Parathyroid adenoma (tissue), 2 donors: ENCODE data around the gene SPTBN1.

Experiments
- H2AFZ ChIP-seq: fragments of 300-600 bp; sonication (generic); one replicate; pipeline ENCODE4 v1.7.0; 2017; ENCODE audit warnings: antibody characterized with exemption, mild to moderate bottlenecking
- H3K27ac ChIP-seq: fragments of 300-600 bp; sonication (generic); one replicate; pipeline ENCODE4 v1.7.0; 2017
- H3K27me3 ChIP-seq: fragments of 300-600 bp; sonication (generic); one replicate; pipeline ENCODE4 v1.7.0; 2017; ENCODE audit warnings: low read length; ENCODE audit not compliant: control insufficient read depth, insufficient read depth
- H3K36me3 ChIP-seq: fragments of 300-600 bp; sonication (generic); one replicate; pipeline ENCODE4 v1.7.0; 2017; ENCODE audit warnings: low read length; ENCODE audit not compliant: control insufficient read depth, insufficient read depth
- H3K4me1 ChIP-seq: fragments of 300-600 bp; sonication (generic); one replicate; pipeline ENCODE4 v1.7.0; 2017; ENCODE audit warnings: control low read depth
- H3K4me2 ChIP-seq: fragments of 300-600 bp; sonication (generic); one replicate; pipeline ENCODE4 v1.7.0; 2017; ENCODE audit warnings: low read length
- H3K4me3 ChIP-seq: fragments of 300-600 bp; sonication (generic); one replicate; pipeline ENCODE4 v1.7.0; 2017; ENCODE audit warnings: low read depth, low read length
- H3K79me2 ChIP-seq: fragments of 300-600 bp; sonication (generic); one replicate; pipeline ENCODE4 v1.7.0; 2017; ENCODE audit warnings: control low read depth
- H3K9ac ChIP-seq: fragments of 300-600 bp; sonication (generic); one replicate; pipeline ENCODE4 v1.7.0; 2017; ENCODE audit warnings: mild to moderate bottlenecking
- H3K9me3 ChIP-seq: fragments of 300-600 bp; sonication (generic); one replicate; pipeline ENCODE4 v1.7.0; 2017; ENCODE audit warnings: low read length; ENCODE audit not compliant: control insufficient read depth
- TF ChIP-seq, protein P1 (sequence below): fragments of 300-600 bp; sonication (generic); IDR thresholded peaks from one replicate; pipeline ENCODE4 v1.7.0; 2017; ENCODE audit warnings: antibody characterized with exemption, mild to moderate bottlenecking
- donor health status: primary hyperparathyroidism.

The SPTBN1 gene

GRCh38 chr2:54611830-54612545 is 155.9 kb downstream of the SPTBN1 start:
- Histone ChIP-seq H3K27ac (peak overlapping the region; percentile 78), H3K4me1 (peaks cover 43% of the 10 kb centered on the region), H3K36me3 (no peaks in the 10 kb centered on the region), H3K79me2 (peaks cover 31% of the 10 kb centered on the region), H3K9me3 (no peaks in the 10 kb centered on the region), H3K4me2 (no peak overlapping the region), H2AFZ (no peak overlapping the region), H3K9ac (no peak overlapping the region), H3K4me3 (no peak overlapping the region), H3K27me3 (no peaks in the 10 kb centered on the region)
- TF ChIP-seq, protein P1, sequence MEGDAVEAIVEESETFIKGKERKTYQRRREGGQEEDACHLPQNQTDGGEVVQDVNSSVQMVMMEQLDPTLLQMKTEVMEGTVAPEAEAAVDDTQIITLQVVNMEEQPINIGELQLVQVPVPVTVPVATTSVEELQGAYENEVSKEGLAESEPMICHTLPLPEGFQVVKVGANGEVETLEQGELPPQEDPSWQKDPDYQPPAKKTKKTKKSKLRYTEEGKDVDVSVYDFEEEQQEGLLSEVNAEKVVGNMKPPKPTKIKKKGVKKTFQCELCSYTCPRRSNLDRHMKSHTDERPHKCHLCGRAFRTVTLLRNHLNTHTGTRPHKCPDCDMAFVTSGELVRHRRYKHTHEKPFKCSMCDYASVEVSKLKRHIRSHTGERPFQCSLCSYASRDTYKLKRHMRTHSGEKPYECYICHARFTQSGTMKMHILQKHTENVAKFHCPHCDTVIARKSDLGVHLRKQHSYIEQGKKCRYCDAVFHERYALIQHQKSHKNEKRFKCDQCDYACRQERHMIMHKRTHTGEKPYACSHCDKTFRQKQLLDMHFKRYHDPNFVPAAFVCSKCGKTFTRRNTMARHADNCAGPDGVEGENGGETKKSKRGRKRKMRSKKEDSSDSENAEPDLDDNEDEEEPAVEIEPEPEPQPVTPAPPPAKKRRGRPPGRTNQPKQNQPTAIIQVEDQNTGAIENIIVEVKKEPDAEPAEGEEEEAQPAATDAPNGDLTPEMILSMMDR, result no peak

- no peak overlapping the region for H3K9ac ChIP-seq
- peaks cover 55% of the 10 kb centered on the region for H3K4me1 ChIP-seq
- TF ChIP-seq, protein P1, result no peak
- peak overlapping the region; percentile 78 for H3K27ac ChIP-seq
- no peaks in the 10 kb centered on the region for H3K9me3 ChIP-seq
- peak overlapping the region; percentile 24 for H2AFZ ChIP-seq
- no peaks in the 10 kb centered on the region for H3K36me3 ChIP-seq
- H3K79me2 ChIP-seq, result peaks cover 22% of the 10 kb centered on the region
- no peak overlapping the region for H3K4me3 ChIP-seq
- H3K27me3 ChIP-seq, result no peaks in the 10 kb centered on the region
- H3K4me2 ChIP-seq, result no peak overlapping the region
Observed at GRCh38 chr2:54613386-54613785, 157.3 kb downstream of the SPTBN1 start.

DNA sequence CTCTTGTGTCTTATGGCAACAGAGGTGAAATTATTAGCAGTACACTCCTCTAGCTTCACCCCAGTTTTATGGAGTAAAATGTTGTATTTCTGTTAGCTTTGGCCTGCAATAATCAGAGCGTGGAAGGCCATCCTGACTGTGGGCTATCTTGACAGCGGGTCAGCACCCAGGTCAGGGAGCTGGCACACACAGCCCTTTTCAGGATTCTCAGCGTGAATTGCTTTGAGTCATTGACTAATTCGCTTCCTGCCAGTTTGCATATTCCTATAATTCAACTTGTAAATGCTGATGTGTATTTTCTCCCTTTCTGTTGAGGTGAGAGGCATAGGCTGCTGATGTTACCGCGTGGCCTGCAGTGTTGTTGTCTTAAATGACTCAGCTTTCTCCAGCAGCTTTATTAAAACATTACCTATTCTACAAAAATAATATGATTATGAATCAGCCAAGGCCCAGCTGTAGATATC is 157.7 kb downstream of the SPTBN1 start:
- H3K9ac ChIP-seq, result no peak overlapping the region
- H3K79me2 ChIP-seq, result peaks cover 18% of the 10 kb centered on the region
- TF ChIP-seq, protein P1, result no peak
- no peaks in the 10 kb centered on the region for H3K36me3 ChIP-seq
- no peak overlapping the region for H3K4me2 ChIP-seq
- no peaks in the 10 kb centered on the region for H3K9me3 ChIP-seq
- H3K27me3 ChIP-seq, result no peaks in the 10 kb centered on the region
- H3K4me1 ChIP-seq, result peaks cover 60% of the 10 kb centered on the region
- H3K27ac ChIP-seq, result peak overlapping the region; percentile 78
- H3K4me3 ChIP-seq, result no peak overlapping the region
- no peak overlapping the region for H2AFZ ChIP-seq

GRCh38 chr2:54614819-54615218 is 158.7 kb downstream of the SPTBN1 start:
- Histone ChIP-seq H3K79me2 (peaks cover 9% of the 10 kb centered on the region), H2AFZ (no peak overlapping the region), H3K9me3 (no peaks in the 10 kb centered on the region), H3K27ac (peak overlapping the region; percentile 78), H3K9ac (no peak overlapping the region), H3K4me2 (no peak overlapping the region), H3K27me3 (no peaks in the 10 kb centered on the region), H3K4me1 (peaks cover 69% of the 10 kb centered on the region), H3K4me3 (no peak overlapping the region), H3K36me3 (no peaks in the 10 kb centered on the region)
- TF ChIP-seq, protein P1, result no peak
